GM12892 (cell line): Measurements from ENCODE around the gene HDAC10.

Source experiments
- POLR2A ChIP-seq: IDR thresholded peaks from 2 replicates; pipeline ENCODE4 v1.6.1; 2011; ENCODE audit warnings: low read depth, low read length, control low read depth
- POLR2AphosphoS5 ChIP-seq: IDR thresholded peaks from 2 replicates; pipeline ENCODE4 v1.6.1; 2011; ENCODE audit warnings: low read depth, low read length, control low read depth
- TAF1 ChIP-seq: IDR thresholded peaks from 2 replicates; pipeline ENCODE4 v1.6.1; 2011; ENCODE audit warnings: low read depth, mild to moderate bottlenecking, control low read depth, low read length, borderline replicate concordance

DNA sequence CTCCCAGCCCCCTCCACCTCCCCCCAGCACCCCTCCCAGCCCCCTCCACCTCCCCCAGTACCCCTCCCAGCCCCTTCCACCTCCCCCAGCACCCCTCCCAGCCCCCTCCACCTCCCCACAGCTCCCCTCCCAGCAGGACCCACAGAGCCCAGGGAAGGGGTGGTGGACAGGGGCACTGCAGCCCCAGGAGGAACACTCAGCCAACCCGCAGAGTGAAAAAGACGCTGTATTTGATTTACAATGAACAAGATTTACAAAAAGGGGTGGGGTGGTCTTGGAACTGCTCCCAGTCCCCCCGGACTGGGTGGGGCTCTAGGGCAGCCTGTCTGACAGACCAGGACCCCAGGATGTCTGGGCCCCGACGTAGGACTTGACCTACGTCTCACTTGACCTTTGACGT lies 23.7 kb upstream of the HDAC10 start:
- TF ChIP-seq TAF1 (no peak), POLR2A (no peak), POLR2AphosphoS5 (no peak)
